ENCODE measurements around the gene ATP6V1D.
"Not testable (repeated sequence)": the region's sequence is repeated elsewhere in the genome, so short reads cannot be mapped to it uniquely, and the experiment has no call there.

ATP6V1D gene

DNA sequence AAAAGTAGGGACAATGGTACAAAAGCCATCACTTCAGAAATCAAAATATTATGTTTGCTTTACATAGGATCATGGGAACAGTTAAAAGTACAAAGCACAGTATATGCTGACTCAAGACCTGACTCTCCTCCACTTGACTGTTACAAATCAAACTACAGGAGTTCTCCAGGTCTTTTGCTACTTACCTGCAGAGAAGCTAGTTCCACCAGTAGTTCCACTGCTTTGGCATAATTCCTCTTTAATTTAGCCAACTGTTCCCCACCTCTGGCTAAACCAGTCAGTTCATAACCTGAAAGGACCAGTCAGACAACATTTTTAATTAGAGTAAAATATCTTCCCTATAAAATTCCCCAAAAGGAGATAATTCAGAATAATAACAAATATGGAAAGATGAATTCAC lies 14.0 kb downstream of the ATP6V1D start:
- H3K4me2 ChIP-seq (ENCODE audit: low read length, poor library complexity, severe bottlenecking), result no peak overlapping the region
- H3K27ac ChIP-seq (ENCODE audit: low read length, poor library complexity, severe bottlenecking), result no peak overlapping the region
- H4K8ac ChIP-seq (ENCODE audit: low read length), result no peak overlapping the region
- no peak overlapping the region for H2BK5ac ChIP-seq (ENCODE audit: low read depth, low read length, poor library complexity, severe bottlenecking)
- H2BK120ac ChIP-seq (ENCODE audit: low read depth, low read length), result no peak overlapping the region
- no peak overlapping the region for H2AK5ac ChIP-seq (ENCODE audit: low read length, severe bottlenecking)
- no peak overlapping the region for H3K4ac ChIP-seq (ENCODE audit: low read depth in 1 of 2, low read length in 2 of 2)
- H3K4me1 ChIP-seq (ENCODE audit: control insufficient read depth, insufficient read depth, low read depth, low read length), result no peaks in the 10 kb centered on the region
- H2BK15ac ChIP-seq (ENCODE audit: low read depth, poor library complexity, severe bottlenecking), result no peak overlapping the region
- H3K23ac ChIP-seq (ENCODE audit: low read length in 2 of 2), result no peak overlapping the region
- H2BK12ac ChIP-seq (ENCODE audit: low read length in 2 of 2), result no peak overlapping the region
- no peak overlapping the region for H3K18ac ChIP-seq (ENCODE audit: low read depth in 1 of 2, low read length in 2 of 2)
- no peaks in the 10 kb centered on the region for H3K9me3 ChIP-seq (ENCODE audit: control insufficient read depth, low read length)
- no peak overlapping the region for H4K91ac ChIP-seq (ENCODE audit: low read length)
- peaks cover 34 to 81% of the 10 kb centered on the region in 2 experiments for H3K36me3 ChIP-seq (ENCODE audit: control insufficient read depth in 1 of 2, insufficient read depth in 2 of 2, low read depth in 1 of 2, low read length in 2 of 2)
- peaks cover 14% of the 10 kb centered on the region for H3K79me1 ChIP-seq (replicated peaks; ENCODE audit: low read length, poor library complexity, severe bottlenecking)
- H3K9ac ChIP-seq (ENCODE audit: low read length), result no peak overlapping the region
- no peaks in the 10 kb centered on the region for H3K27me3 ChIP-seq (ENCODE audit: control insufficient read depth in 1 of 2, insufficient read depth in 1 of 2, low read length in 2 of 2)
- no peak overlapping the region for H3K4me3 ChIP-seq (ENCODE audit: insufficient read depth in 1 of 2, low read depth in 1 of 2, low read length in 2 of 2)
- H2AFZ ChIP-seq (ENCODE audit: low read depth, low read length), result no peak overlapping the region
- H3K14ac ChIP-seq (ENCODE audit: low read length in 2 of 2), result no peak overlapping the region
- DNase-seq, result no peak

DNA sequence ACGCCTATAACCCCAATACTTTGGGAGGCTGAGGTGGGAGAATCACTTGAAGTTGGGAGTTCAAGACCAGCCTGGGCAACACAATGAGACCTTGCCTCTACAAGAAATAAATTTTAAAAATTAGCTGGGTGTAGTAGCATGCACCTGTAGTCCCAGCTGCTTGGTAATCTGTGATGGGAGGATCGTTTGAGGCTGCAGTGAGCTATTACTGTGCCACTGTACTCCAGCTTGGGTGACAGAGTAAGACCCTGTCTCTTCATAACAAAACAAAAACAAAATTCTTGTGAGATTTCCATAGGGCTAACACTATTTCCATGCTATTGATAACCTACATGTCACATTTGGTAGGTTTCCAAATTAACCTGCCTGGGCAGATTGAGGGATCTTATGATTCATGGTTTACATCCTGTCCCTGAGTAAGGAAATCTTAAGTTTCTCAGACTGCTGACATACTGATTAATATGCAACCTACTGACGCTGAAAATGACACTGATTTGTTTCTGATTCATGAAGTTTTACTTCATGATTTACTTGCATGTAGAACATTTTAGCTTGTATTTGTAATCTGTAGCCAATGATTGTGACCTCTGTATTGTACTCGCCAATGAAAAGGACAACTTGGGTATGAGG lies 15.9 kb downstream of the ATP6V1D start:
- peaks cover 12% of the 10 kb centered on the region for H3K79me1 ChIP-seq (replicated peaks; ENCODE audit: low read length, poor library complexity, severe bottlenecking)
- no peak overlapping the region for H2BK5ac ChIP-seq (ENCODE audit: low read depth, low read length, poor library complexity, severe bottlenecking)
- no peak overlapping the region for H3K4ac ChIP-seq (ENCODE audit: low read depth in 1 of 2, low read length in 2 of 2)
- no peaks in the 10 kb centered on the region for H3K27me3 ChIP-seq (ENCODE audit: control insufficient read depth in 1 of 2, insufficient read depth in 1 of 2, low read length in 2 of 2)
- H3K9me3 ChIP-seq (ENCODE audit: control insufficient read depth, low read length), result no peaks in the 10 kb centered on the region
- H3K9ac ChIP-seq (ENCODE audit: low read length), result no peak overlapping the region
- H3K4me1 ChIP-seq (ENCODE audit: control insufficient read depth, insufficient read depth, low read depth, low read length), result no peaks in the 10 kb centered on the region
- H3K18ac ChIP-seq (ENCODE audit: low read depth in 1 of 2, low read length in 2 of 2), result no peak overlapping the region
- no peak overlapping the region for H2AFZ ChIP-seq (ENCODE audit: low read depth, low read length)
- no peak overlapping the region for H2AK5ac ChIP-seq (ENCODE audit: low read length, severe bottlenecking)
- H4K91ac ChIP-seq (ENCODE audit: low read length), result no peak overlapping the region
- no peak overlapping the region for H3K23ac ChIP-seq (ENCODE audit: low read length in 2 of 2)
- H2BK12ac ChIP-seq (ENCODE audit: low read length in 2 of 2), result no peak overlapping the region
- 93% methylated on average over 4 of the region's 4 CpGs for WGBS
- H2BK120ac ChIP-seq (ENCODE audit: low read depth, low read length), result no peak overlapping the region
- no peak overlapping the region for H3K4me2 ChIP-seq (ENCODE audit: low read length, poor library complexity, severe bottlenecking)
- H4K8ac ChIP-seq (ENCODE audit: low read length), result no peak overlapping the region
- H3K36me3 ChIP-seq (ENCODE audit: control insufficient read depth in 1 of 2, insufficient read depth in 2 of 2, low read depth in 1 of 2, low read length in 2 of 2), result peaks cover 36 to 80% of the 10 kb centered on the region in 2 experiments
- no peak for DNase-seq
- H3K27ac ChIP-seq (ENCODE audit: low read length, poor library complexity, severe bottlenecking), result no peak overlapping the region
- H3K14ac ChIP-seq (ENCODE audit: low read length in 2 of 2), result no peak overlapping the region
- H2BK15ac ChIP-seq (ENCODE audit: low read depth, poor library complexity, severe bottlenecking), result no peak overlapping the region
- no peak overlapping the region for H3K4me3 ChIP-seq (ENCODE audit: insufficient read depth in 1 of 2, low read depth in 1 of 2, low read length in 2 of 2)

DNA sequence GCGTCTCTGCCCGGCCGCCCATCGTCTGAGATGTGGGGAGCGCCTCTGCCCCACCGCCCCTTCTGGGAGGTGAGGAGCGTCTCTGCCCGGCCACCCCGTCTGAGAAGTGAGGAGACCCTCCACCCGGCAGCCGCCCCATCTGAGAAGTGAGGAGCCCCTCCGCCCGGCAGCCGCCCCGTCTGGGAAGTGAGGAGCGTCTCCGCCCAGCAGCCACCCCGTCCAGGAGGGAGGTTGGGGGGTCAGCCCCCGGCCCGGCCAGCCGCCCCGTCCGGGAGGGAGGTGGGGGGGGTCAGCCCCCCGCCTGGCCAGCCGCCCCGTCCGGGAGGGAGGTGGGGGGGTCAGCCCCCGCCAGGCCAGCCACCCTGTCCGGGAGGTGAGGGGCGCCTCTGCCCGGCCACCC lies 18.4 kb downstream of the ATP6V1D start:
- H3K9me3 ChIP-seq (ENCODE audit: control insufficient read depth, low read length); H3K4me1 ChIP-seq (ENCODE audit: control insufficient read depth, insufficient read depth, low read depth, low read length); H3K4me3 ChIP-seq (ENCODE audit: insufficient read depth in 1 of 2, low read depth in 1 of 2, low read length in 2 of 2); H3K4ac ChIP-seq (ENCODE audit: low read depth in 1 of 2, low read length in 2 of 2); H2AFZ ChIP-seq (ENCODE audit: low read depth, low read length); H3K27ac ChIP-seq (ENCODE audit: low read length, poor library complexity, severe bottlenecking); H3K23ac ChIP-seq (ENCODE audit: low read length in 2 of 2); H3K79me1 ChIP-seq (replicated peaks; ENCODE audit: low read length, poor library complexity, severe bottlenecking); H3K27me3 ChIP-seq (ENCODE audit: control insufficient read depth in 1 of 2, insufficient read depth in 1 of 2, low read length in 2 of 2); H3K9ac ChIP-seq (ENCODE audit: low read length); H2AK5ac ChIP-seq (ENCODE audit: low read length, severe bottlenecking); H3K4me2 ChIP-seq (ENCODE audit: low read length, poor library complexity, severe bottlenecking); DNase-seq; H4K8ac ChIP-seq (ENCODE audit: low read length); H2BK12ac ChIP-seq (ENCODE audit: low read length in 2 of 2); H2BK5ac ChIP-seq (ENCODE audit: low read depth, low read length, poor library complexity, severe bottlenecking); H3K14ac ChIP-seq (ENCODE audit: low read length in 2 of 2); H4K91ac ChIP-seq (ENCODE audit: low read length); H2BK15ac ChIP-seq (ENCODE audit: low read depth, poor library complexity, severe bottlenecking); H3K18ac ChIP-seq (ENCODE audit: low read depth in 1 of 2, low read length in 2 of 2); H2BK120ac ChIP-seq (ENCODE audit: low read depth, low read length): not testable (repeated sequence)
- over 99% methylated on average over 16 of the region's 31 CpGs for WGBS
- peaks cover 24 to 82% of the 10 kb centered on the region in 2 experiments for H3K36me3 ChIP-seq (ENCODE audit: control insufficient read depth in 1 of 2, insufficient read depth in 2 of 2, low read depth in 1 of 2, low read length in 2 of 2)

DNA sequence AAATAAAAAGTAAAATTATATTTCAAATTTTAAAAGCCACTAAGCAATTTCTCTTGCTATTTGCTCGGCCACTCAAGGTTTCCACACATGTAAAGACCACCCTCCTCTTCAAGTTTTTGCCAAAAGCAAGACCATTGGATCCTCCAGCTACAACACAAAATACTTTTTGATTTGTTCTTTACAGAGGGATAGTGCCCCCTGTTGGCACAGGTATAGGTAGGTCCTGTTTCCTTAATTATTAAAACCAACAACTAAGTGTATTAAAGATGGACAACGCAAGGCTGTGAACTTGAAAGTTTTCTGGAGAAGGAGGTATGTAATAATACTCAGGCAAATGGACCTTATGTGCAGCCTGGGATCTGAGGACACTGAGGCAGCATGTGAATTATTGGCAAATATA lies 23.8 kb downstream of the ATP6V1D start:
- no peak overlapping the region for H3K4me3 ChIP-seq (ENCODE audit: insufficient read depth in 1 of 2, low read depth in 1 of 2, low read length in 2 of 2)
- no peak overlapping the region for H2BK15ac ChIP-seq (ENCODE audit: low read depth, poor library complexity, severe bottlenecking)
- peaks cover 2% of the 10 kb centered on the region for H3K79me1 ChIP-seq (replicated peaks; ENCODE audit: low read length, poor library complexity, severe bottlenecking)
- no peak overlapping the region for H3K4ac ChIP-seq (ENCODE audit: low read depth in 1 of 2, low read length in 2 of 2)
- no peak overlapping the region for H3K9ac ChIP-seq (ENCODE audit: low read length)
- no peak overlapping the region for H3K18ac ChIP-seq (ENCODE audit: low read depth in 1 of 2, low read length in 2 of 2)
- H2AFZ ChIP-seq (ENCODE audit: low read depth, low read length), result no peak overlapping the region
- no peak overlapping the region for H3K4me2 ChIP-seq (ENCODE audit: low read length, poor library complexity, severe bottlenecking)
- no peaks in the 10 kb centered on the region for H3K4me1 ChIP-seq (ENCODE audit: control insufficient read depth, insufficient read depth, low read depth, low read length)
- no peaks in the 10 kb centered on the region for H3K27me3 ChIP-seq (ENCODE audit: control insufficient read depth in 1 of 2, insufficient read depth in 1 of 2, low read length in 2 of 2)
- no peak overlapping the region for H2BK12ac ChIP-seq (ENCODE audit: low read length in 2 of 2)
- no peak overlapping the region for H2BK120ac ChIP-seq (ENCODE audit: low read depth, low read length)
- H4K8ac ChIP-seq (ENCODE audit: low read length), result no peak overlapping the region
- H3K14ac ChIP-seq (ENCODE audit: low read length in 2 of 2), result no peak overlapping the region
- no peak overlapping the region for H2AK5ac ChIP-seq (ENCODE audit: low read length, severe bottlenecking)
- no peak overlapping the region for H3K27ac ChIP-seq (ENCODE audit: low read length, poor library complexity, severe bottlenecking)
- no peak overlapping the region for H3K23ac ChIP-seq (ENCODE audit: low read length in 2 of 2)
- no peak overlapping the region for H2BK5ac ChIP-seq (ENCODE audit: low read depth, low read length, poor library complexity, severe bottlenecking)
- no peaks in the 10 kb centered on the region for H3K9me3 ChIP-seq (ENCODE audit: control insufficient read depth, low read length)
- peak; percentile 22 for DNase-seq
- peaks cover 15 to 95% of the 10 kb centered on the region in 2 experiments for H3K36me3 ChIP-seq (ENCODE audit: control insufficient read depth in 1 of 2, insufficient read depth in 2 of 2, low read depth in 1 of 2, low read length in 2 of 2)
- 100% methylated on average over 2 of the region's 2 CpGs for WGBS
- H4K91ac ChIP-seq (ENCODE audit: low read length), result no peak overlapping the region

All from mesenchymal stem cell (in vitro differentiated cells and primary cell).